Measurements from ENCODE around the gene HAT1.
"Not testable (repeated sequence)": the region's sequence is repeated elsewhere in the genome, so short reads cannot be mapped to it uniquely, and the experiment has no call there.

The HAT1 gene

DNA sequence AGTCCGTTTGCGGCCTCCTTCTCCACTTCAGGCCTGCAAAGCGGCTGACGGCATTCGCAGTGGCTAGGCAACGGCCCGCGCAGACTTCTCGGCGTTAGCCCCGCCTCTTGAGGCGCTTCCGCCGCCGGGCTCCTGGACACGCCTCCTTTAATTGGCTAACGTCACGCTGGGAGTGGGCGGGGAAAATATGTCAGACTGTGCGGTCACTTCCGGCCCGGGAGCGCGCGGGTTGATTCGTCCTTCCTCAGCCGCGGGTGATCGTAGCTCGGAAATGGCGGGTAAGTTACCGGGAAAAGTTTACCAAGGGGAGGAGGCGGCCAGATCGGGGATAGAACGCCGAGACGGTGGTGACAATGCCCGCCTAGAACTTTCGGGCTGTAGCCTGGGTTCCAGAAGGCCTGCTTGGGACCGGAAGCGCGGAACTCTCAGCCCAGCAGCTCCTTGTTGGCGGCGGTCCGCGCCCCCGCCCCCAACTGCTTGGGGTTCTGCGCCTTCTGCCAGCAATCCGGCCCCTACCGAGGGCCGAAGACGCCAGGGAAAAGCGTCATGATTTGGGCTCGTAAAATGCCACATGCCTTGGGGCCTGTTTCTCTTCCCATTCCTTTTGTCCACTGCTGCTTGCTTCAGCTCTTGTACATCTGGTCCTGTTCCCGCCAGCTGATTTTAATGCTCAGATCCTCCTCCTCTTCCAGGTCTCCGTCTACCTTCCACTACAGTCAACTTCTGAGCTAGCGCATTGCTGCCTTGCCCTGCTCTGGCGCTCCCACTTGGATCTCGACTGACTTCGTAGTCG is at the start of gene HAT1:
HAT1 (plus strand) TSS at position 232 of the 793 bp plus-strand sequence; CDS start at position 272, 40 bp downstream.
- DNase-seq (ENCODE audit: low read depth): peak; percentile 97

DNA sequence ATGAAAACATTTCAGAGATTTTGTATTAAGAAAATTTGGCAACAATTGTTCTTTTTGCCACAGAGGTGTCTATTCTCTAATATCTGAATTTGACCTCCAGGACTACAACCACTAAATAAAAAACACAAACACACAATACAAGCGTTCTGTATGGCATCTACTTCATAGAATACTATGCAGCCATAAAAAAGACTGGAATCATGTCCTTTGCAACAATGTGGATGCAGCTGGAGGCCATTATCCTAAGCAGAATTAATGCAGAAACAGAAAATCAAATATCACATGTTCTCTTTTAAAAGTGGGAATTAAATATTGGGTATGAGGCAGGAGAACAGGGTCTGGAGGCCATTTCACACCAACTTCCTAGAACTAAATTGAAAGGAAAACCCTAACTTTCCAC is 47.7 kb upstream of the HAT1 start:
- DNase-seq (ENCODE audit: low read depth): no peak

GRCh38 chr2:171874963-171875362 is 47.3 kb upstream of the HAT1 start:
- no peak for DNase-seq (ENCODE audit: low read depth)

GRCh38 chr2:171878481-171878993 is 43.7 kb upstream of the HAT1 start:
- no peak for DNase-seq (ENCODE audit: low read depth)

- no peak for DNase-seq (ENCODE audit: low read depth)
Observed at GRCh38 chr2:171879865-171880264, 42.4 kb upstream of the HAT1 start.

GRCh38 chr2:171880774-171881173 is 41.5 kb upstream of the HAT1 start:
- DNase-seq (ENCODE audit: low read depth): no peak

- DNase-seq (ENCODE audit: low read depth): no peak
Observed at GRCh38 chr2:171882089-171882769, 40.0 kb upstream of the HAT1 start.

DNA sequence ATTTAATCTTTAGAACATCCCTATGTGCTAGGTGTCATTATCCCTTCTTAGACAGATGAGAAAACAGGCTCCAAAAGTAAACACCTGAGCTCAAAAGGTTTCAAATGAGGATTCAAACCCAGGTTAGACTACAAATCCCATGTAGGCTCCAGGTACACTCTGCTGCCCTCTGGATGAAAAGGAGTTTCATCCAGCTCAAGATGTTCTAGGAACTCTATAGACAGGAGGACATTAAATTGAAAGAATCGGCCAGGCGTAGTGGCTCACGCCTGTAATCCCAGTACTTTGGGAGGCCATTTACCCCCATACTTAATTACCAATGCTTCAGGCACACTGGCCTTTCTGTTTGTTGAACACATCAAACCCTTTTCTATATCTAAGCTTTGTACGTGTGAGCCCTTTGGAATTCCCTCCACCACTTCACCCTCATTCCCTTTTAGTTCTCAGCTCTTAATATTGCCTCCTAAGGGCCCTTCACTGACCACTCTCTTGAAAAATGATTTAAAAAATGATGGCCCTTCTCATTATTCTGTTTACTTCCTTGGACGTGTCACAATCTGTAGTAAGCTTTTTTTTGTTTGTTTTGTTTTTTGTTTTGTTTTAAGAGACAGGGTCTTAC is 38.9 kb upstream of the HAT1 start:
- DNase-seq (ENCODE audit: low read depth): no peak

DNA sequence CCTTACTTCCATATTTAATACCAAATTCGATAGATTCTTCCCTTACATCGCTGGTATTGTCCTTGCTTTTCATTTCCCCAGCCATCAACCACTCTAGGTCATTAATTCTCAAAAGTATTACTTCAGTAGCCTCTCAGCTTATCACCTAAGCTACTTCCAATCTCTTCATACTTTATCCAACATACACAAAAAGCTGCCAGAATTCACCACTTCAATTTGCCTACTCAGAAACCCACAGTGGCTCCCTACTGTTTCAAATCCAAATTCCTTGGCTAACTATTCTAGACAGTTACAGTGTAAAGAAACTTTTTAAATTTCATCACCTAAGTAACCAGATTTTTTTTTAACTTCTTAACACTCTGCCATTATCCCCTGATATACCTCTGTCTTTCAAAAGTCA is 32.9 kb upstream of the HAT1 start:
- DNase-seq (ENCODE audit: low read depth): no peak

GRCh38 chr2:171889808-171890207 is 32.5 kb upstream of the HAT1 start:
- no peak for DNase-seq (ENCODE audit: low read depth)

DNA sequence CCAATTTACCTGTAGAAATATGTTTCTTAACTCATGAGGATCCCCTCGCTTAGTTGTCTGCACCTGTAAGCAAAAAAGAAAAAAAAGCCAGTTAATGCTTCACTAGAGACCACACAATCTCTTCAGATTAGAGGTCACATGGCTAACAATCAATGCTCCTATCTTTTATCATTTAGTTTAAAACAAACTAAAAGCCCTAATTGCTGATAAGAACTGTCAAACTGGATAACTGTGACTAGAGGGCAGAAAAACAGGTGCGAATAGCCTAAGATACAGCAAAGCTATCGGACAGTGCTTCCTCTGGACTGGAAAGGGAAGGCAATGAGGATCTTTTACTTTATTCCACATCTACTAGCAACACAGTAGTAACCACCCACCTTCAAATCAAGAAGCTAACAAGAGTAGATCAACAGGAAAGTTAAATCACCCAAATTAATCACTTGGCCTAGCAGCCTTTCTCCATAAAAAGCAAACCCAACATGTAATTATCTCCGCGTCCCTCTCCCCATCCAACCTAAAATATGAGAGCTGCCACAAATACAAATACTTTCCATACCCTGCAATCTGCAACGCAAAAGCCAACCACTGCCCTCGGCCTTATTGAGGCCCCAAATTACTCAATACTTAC is 29.0 kb upstream of the HAT1 start:
- DNase-seq (ENCODE audit: low read depth): no peak

GRCh38 chr2:171893824-171894611 is 28.2 kb upstream of the HAT1 start, which contains the start of gene SLC25A12:
Gene SLC25A12 (minus strand): TSS chr2:171894244. CDS start chr2:171894214, 30 bp downstream.
- peak; percentile 67 for DNase-seq (ENCODE audit: low read depth)

DNA sequence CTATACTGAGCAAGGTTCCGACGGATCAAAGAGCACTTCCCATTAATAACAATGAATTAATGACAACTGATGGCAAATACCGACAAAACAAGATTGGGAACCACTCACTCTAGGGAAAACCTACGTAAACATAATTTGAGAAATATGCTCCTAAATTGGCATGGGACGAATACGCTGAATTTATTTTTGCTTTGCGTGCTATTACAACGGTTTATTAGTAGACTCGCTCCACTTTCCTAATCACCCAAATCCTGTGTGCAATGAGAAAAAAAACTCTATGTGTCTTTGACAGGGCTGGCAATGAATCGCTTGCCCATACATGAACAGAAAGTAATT is 27.7 kb upstream of the HAT1 start:
- DNase-seq (ENCODE audit: low read depth): no peak

DNA sequence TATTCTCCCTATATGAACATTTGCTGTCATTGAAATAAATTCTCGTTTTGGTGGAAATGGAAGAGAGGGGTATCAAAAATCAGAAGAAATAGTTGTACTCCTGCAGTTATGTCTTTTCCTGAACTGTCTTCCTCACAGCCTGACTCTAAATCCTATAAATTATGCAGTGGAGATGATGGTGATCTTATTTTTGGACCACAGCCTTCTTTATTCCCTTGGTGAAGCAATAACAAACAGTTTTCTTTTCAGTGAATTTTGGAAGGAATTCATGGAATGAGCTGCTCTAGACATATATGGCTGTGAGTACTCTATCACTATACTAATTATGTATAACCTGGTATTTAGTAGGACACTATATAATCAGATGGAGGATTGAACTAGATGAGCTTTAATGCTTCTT is 26.5 kb upstream of the HAT1 start:
- no peak for DNase-seq (ENCODE audit: low read depth)

GRCh38 chr2:171899623-171900282 is 22.5 kb upstream of the HAT1 start:
- DNase-seq (ENCODE audit: low read depth): not testable (repeated sequence)

DNA sequence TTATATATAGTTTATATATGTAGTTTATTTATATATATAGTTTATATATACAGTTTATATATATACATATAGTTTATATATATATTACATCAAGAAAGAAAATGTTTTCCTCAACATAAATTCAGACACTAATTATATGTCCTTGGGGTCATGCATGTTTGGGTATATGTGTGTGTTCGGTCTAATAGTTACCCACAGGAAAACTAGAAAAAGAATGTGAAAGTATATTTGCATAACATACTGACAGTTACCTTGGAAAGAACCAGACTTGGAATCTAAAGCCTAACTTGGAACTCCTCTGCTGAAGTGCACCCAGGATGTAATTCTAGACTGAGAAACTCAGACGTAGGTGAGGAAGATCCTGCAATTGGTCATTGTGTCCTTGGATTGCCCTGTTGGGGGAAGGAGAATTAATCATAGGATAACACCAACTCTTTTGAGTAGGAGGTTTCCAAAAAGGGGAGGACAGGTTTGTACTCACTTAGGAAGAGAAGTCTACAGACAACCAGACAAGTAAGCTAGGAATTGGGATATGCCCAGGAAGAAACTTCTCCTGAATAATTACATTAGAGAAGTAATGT is 19.3 kb upstream of the HAT1 start:
- DNase-seq (ENCODE audit: low read depth): no peak

DNA sequence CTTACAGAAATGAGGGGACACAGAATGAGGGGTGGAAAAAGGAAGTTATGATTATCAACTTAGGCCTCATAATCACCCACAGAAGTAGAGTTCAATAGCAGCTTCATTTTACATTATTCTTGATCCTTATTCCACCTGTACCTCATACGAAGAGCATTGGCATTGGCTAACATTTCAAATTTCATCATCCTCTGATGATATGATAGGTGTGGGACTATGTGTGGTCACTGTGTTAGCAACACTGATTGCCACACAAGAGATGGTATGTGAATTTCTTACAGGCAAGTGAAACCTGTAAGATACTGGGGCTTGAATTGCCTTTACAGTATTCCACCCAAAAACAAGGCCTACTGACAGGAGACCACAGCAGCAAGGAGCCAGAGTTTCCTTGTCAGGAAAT is 14.0 kb upstream of the HAT1 start:
- no peak for DNase-seq (ENCODE audit: low read depth)

DNA sequence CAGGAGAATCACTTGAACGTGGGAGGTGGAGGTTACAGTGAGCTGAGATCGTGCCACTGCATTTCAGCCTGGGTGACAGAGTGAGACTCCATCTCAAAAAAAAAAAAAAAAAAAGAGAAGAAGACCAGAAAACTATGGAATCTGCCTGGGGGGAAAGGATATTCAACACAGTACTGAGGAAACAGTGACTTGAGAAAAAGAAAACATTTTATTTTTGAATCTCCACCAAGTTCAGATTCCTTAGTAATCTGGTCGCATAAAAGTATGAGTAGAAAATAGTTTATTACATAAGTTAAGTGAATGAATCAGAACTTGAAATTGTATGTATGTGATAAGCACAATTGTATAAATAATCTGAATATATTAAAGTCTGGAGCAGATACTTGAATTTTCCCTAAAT is 13.0 kb upstream of the HAT1 start:
- DNase-seq (ENCODE audit: low read depth): no peak

GRCh38 chr2:171910494-171910893 is 11.8 kb upstream of the HAT1 start:
- DNase-seq (ENCODE audit: low read depth): no peak

- DNase-seq (ENCODE audit: low read depth): no peak
Observed at GRCh38 chr2:171913517-171913916, 8.7 kb upstream of the HAT1 start.

- no peak for DNase-seq (ENCODE audit: low read depth)
Observed at GRCh38 chr2:171919453-171919852, 2.8 kb upstream of the HAT1 start.
